ENCODE measurements around the gene LRRC42. TPM values are rescaled to one million over a fixed set of nuclear protein-coding genes. Genes with fewer than 3 reads are reported as not detected.
"Not testable (repeated sequence)": the region's sequence is repeated elsewhere in the genome, so short reads cannot be mapped to it uniquely, and the experiment has no call there.

LRRC42 gene
- total RNA-seq, 1 experiment from 2014 or later: 59.3 TPM

DNA sequence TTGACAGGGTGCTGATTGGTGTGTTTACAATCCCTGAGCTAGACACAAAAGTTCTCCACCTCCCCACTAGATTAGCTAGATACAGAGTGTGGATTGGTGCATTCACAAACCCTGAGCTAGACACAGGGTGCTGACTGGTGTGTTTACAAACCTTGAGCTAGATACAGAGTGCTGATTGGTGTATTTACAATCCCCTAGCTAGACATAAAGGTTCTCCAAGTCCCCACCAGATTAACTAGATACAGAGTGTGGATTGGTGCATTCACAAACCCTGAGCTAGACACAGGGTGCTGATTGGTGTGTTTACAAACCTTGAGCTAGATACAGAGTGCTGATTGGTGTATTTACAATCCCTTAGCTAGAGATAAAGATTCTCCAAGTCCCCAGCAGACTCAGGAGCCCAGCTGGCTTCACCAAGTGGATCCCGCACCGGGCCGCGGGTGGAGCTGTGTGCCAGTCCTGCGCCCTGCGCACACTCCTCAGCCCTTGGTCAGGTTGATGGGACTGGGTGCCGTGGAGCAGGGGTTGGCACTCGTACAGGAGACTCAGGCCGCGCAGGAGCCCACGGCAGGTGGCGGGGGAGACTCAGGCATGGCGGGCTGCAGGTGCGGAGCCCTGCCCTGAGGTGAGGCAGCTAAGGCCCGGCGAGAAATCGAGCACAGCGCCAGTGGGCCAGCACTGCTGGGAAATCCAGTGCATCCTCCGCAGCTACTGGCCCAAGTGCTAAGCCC lies 57.8 kb downstream of the LRRC42 start:
- DNase-seq (ENCODE audit: low read depth): not testable (repeated sequence)

DNA sequence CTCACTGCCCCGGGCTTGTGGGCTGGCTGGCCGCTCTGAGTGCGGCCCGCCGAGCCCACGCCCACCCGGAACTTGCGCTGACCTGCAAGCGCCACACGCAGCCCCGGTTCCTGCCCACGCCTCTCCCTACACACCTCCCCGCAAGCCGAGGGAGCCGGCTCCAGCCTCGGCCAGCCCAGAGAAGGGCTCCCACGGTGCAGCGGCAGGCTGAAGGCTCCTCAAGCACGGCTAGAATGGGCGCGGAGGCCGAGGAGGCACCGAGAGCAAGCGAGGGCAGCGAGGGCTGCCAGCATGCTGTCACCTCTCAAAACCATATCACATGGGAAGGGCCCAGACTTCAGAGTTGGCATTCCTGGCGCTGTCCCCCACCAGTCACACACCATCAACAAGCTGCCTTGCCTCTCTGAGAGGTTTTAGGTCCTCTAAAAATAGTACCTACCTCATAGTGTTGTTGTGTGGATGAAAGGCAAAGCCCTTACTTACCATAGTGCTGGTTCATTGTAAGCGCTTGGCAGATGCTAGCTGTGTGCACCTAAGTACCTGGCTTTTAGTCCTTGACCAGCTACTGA lies 58.4 kb downstream of the LRRC42 start:
- no peak for DNase-seq (ENCODE audit: low read depth)

DNA sequence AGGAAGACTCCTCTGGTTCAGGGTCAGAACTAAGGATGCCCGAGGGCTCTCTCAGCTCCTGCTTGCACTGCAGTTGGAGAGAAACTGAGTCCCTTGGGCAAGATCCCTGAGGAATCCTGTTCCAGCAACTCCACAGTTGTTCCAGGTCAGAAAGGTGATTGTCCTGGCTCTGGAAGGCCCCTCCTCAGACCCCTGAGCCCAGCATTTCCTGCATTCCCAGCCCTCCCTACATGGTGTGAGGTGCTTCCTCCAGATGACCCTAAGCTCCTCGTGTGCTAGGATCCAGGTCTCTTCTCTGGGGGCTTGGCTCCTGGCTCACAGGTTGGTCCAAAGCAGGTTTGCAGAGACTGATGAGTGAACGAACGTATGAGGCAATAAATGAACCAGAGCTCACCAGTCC lies 60.4 kb downstream of the LRRC42 start:
- no peak for DNase-seq (ENCODE audit: low read depth)

GRCh38 chr1:54007613-54008012 lies 61.5 kb downstream of the LRRC42 start:
- DNase-seq (ENCODE audit: low read depth): no peak

DNA sequence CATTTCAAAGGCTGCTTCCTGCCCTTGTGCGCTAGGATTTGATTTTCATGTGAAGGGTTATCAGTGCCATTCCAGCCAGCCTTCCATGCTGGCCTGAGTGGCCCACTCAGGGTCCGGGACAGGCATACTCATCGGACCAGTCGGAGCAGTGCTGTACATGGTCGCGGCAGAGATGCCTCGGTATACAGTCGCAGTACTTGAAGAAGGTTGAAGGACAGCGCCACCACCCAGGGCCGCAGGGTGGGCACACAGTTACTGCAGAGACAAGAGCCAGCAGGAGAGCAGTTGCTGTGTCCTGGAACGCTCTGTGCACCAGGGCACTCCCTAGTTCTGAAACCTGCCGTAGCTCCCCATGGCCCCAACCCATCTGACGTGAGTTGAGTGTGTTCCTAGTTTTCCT lies 62.7 kb downstream of the LRRC42 start:
- no peak for DNase-seq (ENCODE audit: low read depth)

- DNase-seq (ENCODE audit: low read depth): no peak
These were observed 63.3 kb downstream of the LRRC42 start for GRCh38 chr1:54009406-54009805.

DNA sequence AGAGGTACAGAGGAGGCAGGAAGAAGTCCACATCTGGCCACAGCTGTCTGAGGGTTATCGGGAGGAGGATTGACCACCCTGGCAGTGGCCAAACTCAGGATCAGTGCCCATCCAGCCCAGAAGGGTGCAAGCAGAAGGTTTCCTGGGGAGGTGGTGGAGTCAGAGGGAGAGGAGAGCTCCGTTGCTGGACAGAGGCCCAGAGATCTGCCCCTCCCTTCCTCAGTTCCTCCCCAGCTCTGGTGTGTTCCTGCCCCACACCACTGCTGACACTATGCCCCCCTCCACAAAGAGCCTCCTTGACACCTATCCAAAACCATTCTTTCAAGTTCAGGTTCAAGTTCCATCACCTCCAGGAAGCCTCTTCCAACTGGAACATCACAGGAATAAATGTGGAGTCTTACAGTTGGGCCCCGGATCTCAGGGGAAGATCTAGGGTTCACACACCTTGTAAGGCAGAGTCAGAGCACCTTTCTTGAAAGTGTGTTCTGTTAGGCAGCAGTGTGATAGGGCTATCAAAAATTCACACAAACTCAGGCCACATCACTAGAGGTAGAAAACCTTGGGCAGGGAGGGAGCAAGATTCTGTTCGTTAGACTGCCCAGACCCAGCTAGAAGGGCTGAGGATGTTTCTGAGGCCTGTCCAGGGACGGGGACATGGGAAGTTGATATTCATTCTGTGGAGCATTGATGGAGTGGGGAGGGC lies 64.4 kb downstream of the LRRC42 start:
- no peak for DNase-seq (ENCODE audit: low read depth)

- no peak for DNase-seq (ENCODE audit: low read depth)
These were observed 65.3 kb downstream of the LRRC42 start for GRCh38 chr1:54011316-54012007.

DNA sequence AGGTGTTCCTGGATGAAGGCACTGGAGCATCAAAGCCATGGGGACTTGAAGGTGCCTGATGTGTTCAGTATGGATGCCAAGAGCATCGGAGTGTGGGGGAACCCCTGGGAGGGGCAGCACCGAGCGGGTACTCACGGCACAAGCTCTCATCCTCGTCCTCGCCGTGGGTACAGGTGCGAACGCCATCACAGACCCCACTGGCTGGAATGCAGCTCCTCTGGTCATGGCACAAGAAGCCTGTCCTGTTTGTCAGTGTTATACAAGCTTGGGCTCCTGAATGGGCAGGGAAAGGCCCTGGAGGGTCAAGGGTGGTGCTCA lies 65.8 kb downstream of the LRRC42 start:
- DNase-seq (ENCODE audit: low read depth): no peak

DNA sequence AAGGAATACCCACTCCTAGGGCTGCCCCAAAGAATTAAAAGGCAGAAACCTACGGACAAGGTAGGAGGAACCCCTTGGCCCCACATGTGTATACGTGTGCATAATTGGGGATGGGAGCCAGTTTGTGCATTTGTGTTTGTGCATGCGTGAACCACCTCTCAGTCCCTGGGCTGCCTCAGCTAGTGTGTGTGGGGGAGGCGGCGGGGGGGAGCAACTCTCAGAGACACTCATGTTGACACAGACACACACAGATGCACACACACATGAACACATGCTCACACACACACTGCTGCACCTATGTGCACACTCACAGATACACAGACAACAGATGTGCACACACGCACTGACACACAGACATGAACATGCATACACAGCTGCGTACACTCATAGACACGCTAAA lies 66.7 kb downstream of the LRRC42 start:
- no peak for DNase-seq (ENCODE audit: low read depth)

GRCh38 chr1:54013393-54014008 lies 67.4 kb downstream of the LRRC42 start:
- DNase-seq (ENCODE audit: low read depth): no peak

DNA sequence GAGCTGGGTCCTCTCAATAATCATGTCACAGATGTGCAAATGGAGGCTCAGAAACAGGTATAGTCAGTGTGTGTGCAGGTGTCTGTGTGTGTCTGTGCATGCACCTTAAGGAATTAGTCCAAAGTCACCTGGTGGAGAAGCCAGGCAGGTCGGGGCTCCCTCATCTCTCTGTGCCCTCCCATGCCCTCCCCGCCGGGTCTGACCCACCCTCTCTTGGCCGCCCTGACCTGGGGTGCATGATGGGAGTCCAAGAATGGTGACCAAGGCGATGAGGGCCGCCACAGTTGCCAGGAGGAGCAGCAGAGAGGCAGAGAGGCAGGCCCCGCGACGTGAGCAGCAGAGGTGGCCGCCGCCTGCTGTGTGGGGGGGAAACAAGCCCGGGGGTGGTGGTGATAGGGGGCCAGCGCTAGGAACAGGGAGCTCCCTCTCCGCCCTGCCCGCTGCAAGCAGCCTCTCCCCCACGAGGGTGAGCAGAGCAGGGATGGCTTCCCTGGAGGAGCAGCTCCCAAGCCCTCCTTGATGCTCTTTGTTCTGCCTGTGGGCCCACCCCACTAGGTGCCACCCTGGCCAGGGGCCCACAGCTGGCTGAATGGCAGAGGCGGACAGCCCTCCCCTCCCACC lies 68.0 kb downstream of the LRRC42 start:
- DNase-seq (ENCODE audit: low read depth): no peak

GRCh38 chr1:54016343-54017282 lies 70.5 kb downstream of the LRRC42 start:
- peak; percentile 86 for DNase-seq (ENCODE audit: low read depth)

Other genes with a start within 250 kb of the LRRC42 start
- 2.3 and 3.0 TPM in 2 replicates for gene GLIS1, start 207.2 kb upstream of the LRRC42 start, total RNA-seq (2014; rRNA removed; shearing (Covaris generic))
- 34.0 and 48.1 TPM in 2 replicates for gene NDC1, start 108.1 kb upstream of the LRRC42 start, total RNA-seq (2014; rRNA removed; shearing (Covaris generic))
- 32.5 and 38.1 TPM in 2 replicates for gene YIPF1, start 56.6 kb upstream of the LRRC42 start, total RNA-seq (2014; rRNA removed; shearing (Covaris generic))
- gene DIO1, start 52.2 kb upstream of the LRRC42 start, total RNA-seq (2014; rRNA removed; shearing (Covaris generic)): not detected in 2 replicates
- gene IFT25, start 651 bp upstream of the LRRC42 start, total RNA-seq (2014; rRNA removed; shearing (Covaris generic)): 62.7 and 95.9 TPM in 2 replicates
- not detected in 2 replicates for gene LDLRAD1, start 71.8 kb downstream of the LRRC42 start, total RNA-seq (2014; rRNA removed; shearing (Covaris generic))
- 540 and 619 TPM in 2 replicates for gene TMEM59, start 106.9 kb downstream of the LRRC42 start, total RNA-seq (2014; rRNA removed; shearing (Covaris generic))
- gene TCEANC2, start 107.3 kb downstream of the LRRC42 start, total RNA-seq (2014; rRNA removed; shearing (Covaris generic)): 2.0 and 3.1 TPM in 2 replicates
- gene CDCP2, start 206.7 kb downstream of the LRRC42 start, total RNA-seq (2014; rRNA removed; shearing (Covaris generic)): not detected in 2 replicates

Measured in M059J (cell line).